ENCODE data around the gene DSTN.

DSTN gene

GRCh38 chr20:17569616-17570346 lies at the start of gene DSTN:
TSS of gene DSTN (plus strand) at chr20:17570075. CDS start at chr20:17570209, 134 bp downstream.
- peak; percentile 95 for DNase-seq

DNA sequence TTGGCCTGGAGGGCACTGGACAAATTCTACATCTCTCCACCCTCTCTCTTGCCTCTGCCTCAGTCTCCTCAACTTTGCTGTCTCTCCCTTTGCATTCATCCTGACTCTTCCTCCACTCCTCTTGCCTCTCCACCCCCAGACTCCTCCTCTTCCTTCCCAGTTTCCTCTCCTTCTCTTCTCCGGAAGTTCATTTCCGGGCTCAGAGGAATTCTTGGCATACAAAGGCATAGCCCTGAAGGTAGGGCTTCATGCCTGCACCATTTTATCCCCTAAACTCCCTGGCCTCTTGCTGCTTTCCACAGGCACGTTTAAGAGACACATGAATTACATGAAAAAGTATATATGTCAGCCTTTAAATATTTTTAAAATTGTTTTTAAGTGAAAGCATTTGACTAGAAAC lies 49.3 kb upstream of the DSTN start:
- no peak for DNase-seq

DNA sequence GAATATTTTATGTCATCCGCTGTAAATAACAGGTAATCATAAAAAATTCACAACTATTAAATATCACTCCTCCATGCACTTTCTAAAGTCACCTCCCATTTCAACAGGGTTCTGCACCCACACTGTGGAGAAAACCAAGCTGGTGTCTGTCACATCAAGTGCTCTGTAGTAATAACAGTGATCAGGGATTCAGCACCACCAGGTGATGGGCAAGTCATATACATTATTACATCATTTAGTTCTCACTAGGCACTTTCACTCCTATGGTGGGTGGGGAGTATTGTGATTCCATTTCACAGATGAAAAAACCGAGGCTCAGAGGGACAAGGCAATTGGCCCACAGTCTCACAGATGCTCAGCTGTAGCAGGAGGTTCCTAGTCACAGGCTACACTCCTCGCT lies 47.3 kb upstream of the DSTN start:
- DNase-seq: no peak

DNA sequence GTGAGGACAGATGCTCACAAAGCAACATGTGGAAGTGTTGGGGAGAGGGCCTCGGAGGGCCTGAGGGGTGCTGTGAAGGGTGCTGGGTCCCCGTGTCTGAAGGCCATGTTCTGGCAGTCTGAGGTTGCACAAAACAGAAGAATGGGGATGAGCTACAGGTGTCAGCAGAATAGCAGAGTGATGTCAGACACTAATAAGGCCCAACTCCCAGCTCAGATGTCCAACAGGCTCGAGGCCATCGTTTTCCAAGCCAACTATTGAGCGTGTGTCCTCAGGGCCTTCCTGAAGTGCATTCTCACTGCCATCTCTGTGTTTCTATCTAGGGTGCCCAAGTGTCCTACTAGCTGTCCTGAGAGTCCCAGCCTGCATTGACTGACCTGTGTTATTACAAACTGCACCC lies 46.5 kb upstream of the DSTN start:
- DNase-seq: no peak

GRCh38 chr20:17524560-17524959 lies 45.3 kb upstream of the DSTN start:
- DNase-seq: no peak

DNA sequence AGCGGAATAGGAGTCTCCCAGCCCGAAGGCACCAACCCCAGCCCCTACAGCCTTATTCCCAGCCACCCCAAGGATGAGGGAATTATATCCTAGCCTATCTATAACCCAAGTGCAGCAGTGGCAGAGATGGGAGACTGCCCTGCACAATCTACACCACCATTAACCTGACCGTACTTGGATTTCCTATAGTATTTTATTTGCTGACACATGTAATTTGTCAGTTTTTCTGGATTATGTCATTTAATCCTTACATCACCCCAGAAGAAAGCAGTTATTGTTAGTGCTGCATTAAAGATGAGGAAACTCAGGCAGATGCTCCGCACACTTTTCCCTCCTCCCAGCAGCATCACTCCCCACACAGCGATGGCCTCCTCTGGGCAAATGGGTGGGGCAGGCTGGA lies 44.7 kb upstream of the DSTN start:
- no peak for DNase-seq

- DNase-seq: peak; percentile 68
Measured at GRCh38 chr20:17525650-17526049, 44.2 kb upstream of the DSTN start.

DNA sequence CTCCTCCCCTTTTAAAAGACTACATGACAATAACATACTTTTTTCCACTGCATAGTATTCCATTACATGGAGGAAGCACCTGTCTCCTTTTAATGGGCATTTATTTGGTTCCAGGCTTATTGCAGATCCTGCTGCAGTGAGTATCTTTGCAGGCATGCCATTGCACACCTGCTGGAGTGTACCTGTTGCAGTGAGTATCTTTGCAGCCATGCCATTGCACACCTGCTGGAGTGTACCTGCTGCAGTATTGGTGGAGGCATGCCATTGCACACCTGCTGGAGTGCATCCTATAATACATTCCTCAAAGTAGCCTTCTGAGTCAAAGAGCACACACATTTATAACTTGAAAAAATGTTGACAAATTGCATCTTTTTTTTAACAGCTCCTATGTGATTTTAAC lies 40.3 kb upstream of the DSTN start:
- no peak for DNase-seq

DNA sequence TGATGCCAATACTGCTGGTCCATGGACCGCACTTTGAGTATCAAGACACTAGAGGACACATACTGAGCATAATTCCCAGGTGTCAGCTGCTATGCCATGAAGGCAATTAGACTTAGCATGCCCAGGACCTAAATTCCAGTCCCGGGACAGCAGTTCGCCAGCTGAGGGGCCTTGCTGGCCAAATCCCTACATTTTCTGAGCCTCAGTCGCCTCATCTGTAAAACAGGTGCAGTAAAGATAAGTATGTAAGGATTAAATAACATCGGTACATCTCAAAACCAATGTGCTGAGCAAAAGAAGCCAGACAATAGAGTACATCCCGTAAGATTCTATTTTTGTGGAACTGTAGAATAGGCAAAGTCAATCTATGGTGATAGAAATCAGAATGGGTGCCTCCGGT lies 39.7 kb upstream of the DSTN start:
- no peak for DNase-seq

- DNase-seq: peak; percentile 76
Measured at GRCh38 chr20:17530716-17531664, 38.9 kb upstream of the DSTN start, which contains the start of gene BFSP1. TSS of gene BFSP1 (minus strand) at chr20:17531379. CDS start at chr20:17531329, 50 bp downstream.

GRCh38 chr20:17531665-17532025 lies 38.2 kb upstream of the DSTN start:
- no peak for DNase-seq

DNA sequence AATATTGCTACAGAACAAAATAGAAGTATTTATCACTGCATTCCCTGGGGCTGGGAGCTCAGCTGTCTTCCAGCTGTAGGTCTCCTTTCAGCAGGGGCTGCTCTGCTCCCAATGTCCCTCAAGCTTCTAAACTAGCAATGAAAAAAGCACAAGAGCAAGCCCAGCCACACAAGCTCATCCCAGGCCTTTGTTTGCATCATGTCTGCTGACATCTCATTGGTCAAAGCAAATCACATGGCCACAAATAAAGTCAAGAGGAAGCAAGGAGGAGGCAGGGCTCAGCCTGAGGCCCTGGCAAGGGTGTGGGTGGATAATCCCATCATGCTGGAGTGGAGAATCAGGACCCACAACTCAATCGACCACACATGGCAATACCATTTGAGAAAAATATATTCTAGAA lies 36.5 kb upstream of the DSTN start:
- DNase-seq: peak; percentile 22

DNA sequence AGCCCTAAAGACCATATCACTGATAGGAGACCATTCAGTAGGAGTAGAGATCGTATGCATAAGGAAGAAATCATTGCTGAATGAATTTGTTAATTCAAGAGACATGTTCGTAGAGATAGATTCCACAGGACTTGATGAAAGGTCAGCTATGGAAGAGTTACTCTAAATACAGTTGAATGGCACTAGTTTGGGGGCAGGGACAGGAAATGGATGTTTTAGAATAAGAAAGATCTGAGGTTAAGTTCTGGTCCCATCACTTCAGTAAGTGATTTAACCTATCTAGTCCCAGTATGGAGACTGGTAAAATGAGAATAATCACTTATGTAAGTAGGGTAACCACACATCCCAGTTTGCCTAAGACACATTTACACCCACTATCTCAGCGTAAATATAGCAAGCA lies 35.8 kb upstream of the DSTN start:
- DNase-seq: no peak

- DNase-seq: peak; percentile 91
Measured at GRCh38 chr20:17536944-17537444, 32.9 kb upstream of the DSTN start.

DNA sequence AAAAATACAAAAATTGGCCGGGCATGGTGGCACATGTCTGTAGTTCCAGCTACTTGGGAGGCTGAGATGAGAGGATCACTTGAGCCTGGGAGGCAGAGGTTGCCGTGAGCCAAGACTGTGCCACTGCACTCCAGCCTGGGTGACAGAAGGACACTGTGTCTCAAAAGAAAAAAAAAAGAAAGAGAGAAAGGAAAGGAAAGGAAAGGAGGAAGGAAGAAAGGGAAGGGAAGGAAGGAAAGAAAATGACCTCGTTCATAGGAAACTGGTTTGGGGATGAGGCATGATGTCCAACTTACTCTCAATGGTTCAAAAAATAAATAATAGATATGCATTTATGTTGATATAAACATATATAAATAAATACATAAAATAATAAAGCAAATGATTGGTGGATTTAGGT lies 31.9 kb upstream of the DSTN start:
- DNase-seq: no peak

DNA sequence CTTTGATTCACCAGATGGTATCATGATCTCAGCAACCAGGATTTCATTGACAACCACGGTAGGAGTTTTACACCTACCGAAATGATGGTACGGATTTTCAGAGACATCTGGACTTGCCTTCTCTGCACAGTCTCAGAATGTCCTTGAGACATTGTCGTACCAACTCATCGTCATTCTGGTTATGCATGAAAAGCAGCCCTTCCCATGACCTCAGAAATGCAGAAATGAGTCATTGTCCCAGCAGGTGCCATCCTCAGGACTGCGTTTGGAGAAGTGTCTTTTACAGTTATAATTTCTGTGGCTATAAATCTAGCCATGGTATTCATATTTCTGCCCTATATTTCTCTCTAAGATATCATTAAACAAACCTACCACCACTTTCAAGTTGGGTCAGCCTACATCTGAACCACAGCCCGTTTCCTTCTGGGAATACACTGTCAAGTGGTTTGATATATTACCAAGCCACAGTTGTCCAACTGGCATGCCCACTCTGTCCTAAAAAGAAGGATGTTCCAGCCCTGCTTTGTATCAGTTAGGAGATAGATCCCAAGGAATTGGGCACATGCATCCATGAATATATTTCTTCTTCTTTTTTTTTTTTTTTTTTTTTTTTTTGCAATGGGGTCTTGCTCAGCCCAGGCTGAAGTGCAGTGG lies 31.2 kb upstream of the DSTN start:
- peak; percentile 21 for DNase-seq

GRCh38 chr20:17541596-17541995 lies 28.3 kb upstream of the DSTN start:
- no peak for DNase-seq

- DNase-seq: no peak
Measured at GRCh38 chr20:17541996-17542395, 27.9 kb upstream of the DSTN start.

DNA sequence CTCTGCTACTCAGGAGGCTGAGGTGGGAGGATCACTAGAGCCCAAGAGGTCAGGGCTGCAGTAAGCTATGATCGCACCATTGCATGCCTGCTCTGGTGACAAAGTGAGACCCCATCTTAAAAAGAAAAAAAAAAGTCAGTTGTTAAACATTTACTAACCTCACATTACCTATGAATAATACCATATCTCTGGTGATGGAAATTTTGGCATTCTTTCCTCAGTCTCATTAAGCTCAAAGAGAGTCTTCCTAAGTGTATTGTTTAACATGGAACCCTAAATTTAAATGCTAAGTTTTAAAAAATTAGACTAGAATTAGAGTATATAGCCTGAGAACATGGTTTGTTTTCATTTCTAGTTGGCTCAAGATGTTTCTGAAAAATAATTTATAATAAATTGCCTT lies 27.4 kb upstream of the DSTN start:
- no peak for DNase-seq

DNA sequence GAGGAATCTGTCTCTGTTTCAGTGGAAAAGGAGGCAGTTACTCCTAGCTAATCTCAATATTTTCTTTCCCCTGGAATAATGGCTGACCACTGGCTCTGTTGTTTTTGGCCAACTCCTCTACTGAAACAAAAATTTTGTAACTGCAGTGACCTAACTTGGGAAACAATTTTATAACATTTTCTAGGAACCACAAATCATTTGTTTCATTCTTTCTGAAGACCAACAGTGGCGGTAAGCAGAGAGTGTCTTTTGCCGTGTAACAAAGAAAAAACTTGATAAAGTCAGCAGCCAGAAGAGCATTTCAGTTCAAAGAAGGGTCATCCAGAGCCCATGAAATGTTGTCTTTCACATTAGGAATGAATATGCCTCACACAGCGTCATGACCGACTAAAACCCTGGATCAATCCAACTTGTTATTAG lies 26.9 kb upstream of the DSTN start:
- DNase-seq: no peak

DNA sequence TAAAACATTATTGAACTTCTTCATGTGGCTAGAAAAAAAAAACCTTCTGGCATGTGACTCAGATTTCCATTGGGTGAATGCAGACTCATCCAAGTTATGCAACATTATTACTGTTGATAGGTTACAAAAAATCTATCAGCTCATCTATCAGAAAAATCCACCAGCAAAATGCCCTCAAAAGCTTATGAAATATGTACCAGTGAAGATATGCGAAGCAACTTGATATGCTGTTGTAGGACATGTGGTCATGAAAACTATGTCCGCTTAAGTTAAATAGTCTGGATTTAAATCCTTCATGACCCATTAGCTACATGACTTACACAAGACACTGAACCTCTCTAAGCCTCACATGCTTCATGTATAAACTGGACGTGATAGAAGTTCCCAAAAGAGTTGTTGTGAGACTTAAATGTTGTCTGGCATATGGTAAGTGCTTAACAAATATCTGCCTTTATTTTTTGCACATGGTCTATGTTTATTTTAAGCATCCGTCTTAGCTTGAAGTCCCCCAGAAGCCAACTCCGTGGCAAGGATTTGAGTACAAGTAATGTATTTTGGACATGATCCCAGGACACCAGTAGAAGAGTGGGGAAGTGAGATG lies 26.2 kb upstream of the DSTN start:
- DNase-seq: no peak

- no peak for DNase-seq
Measured at GRCh38 chr20:17545127-17545526, 24.7 kb upstream of the DSTN start.

GRCh38 chr20:17549131-17549530 lies 20.7 kb upstream of the DSTN start:
- DNase-seq: no peak

Measured in NCI-H2171 treated with DMSO at 0.1 percent for 48 hours (cell line).